Retina (tissue), 1 donor: ENCODE data around the gene FAM117B.
"Not testable (repeated sequence)": the region's sequence is repeated elsewhere in the genome, so short reads cannot be mapped to it uniquely, and the experiment has no call there.

Experiments
- DNase-seq: peaks from one replicate; pipeline ENCODE4 v3.0.0-alpha.2; 2016

The FAM117B gene

DNA sequence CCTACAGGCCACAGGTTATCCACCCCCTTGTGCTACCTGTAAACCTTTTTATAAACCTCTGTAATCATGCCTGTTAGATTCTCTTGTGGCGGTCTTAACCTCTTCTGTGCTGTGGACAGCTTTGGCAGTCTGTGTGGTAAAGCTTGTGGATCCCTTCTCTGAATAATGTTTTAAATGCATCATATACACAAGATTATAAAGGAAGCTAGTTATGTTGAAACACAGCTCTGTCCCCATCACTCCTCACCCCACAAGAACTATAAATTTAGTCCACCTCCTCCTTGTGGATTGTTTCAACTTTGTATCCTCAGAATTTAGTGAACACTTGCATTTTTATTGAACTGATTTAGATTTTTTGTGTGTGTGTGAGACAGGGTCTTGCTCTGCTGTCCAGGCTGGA, 129.1 kb downstream of the FAM117B start:
- no peak for DNase-seq

GRCh38 chr2:202764991-202765390, 130.2 kb downstream of the FAM117B start:
- no peak for DNase-seq

DNA sequence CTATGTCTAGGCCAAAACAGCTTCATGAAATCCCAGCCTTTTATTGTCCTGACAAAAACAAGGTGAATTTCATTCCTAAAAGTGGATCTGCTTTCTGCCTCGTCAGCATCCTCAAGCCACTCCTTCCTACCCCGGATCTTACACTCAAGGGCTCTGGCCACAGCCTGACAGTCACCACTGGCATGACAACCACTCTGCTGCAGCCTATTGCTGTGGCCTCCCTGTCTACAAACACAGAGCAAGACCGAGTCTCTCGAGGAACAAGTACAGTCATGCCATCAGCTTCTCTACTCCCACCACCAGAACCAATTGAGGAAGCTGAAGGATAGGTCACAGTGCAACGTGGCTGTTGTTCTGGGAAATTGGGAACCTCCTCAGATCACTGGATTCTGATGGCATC, 130.7 kb downstream of the FAM117B start:
- DNase-seq, result no peak

- no peak for DNase-seq
Observed at GRCh38 chr2:202768273-202768672, 133.5 kb downstream of the FAM117B start.

DNA sequence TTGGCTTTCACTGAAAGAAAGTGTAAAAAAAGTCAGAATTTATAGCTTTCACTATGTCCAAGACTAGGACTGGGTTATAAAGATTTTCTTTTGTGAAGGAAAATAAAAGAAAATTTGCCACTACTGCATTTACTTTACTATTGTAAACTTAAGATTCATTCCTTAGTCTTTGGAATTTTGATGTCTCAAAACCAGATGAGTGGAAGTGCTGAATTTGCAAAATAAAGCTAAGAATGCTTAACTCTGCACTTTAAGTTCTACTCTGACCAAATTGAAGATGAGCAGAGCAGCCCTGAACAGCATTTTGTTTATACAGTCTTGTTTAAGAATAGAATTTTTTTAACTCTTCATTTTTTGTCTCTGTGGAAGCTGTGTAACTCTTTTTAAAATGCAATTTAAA, 134.4 kb downstream of the FAM117B start:
- no peak for DNase-seq

- DNase-seq, result no peak
Observed at GRCh38 chr2:202771336-202771735, 136.6 kb downstream of the FAM117B start.

GRCh38 chr2:202771741-202772460, 137.1 kb downstream of the FAM117B start:
- DNase-seq, result no peak

DNA sequence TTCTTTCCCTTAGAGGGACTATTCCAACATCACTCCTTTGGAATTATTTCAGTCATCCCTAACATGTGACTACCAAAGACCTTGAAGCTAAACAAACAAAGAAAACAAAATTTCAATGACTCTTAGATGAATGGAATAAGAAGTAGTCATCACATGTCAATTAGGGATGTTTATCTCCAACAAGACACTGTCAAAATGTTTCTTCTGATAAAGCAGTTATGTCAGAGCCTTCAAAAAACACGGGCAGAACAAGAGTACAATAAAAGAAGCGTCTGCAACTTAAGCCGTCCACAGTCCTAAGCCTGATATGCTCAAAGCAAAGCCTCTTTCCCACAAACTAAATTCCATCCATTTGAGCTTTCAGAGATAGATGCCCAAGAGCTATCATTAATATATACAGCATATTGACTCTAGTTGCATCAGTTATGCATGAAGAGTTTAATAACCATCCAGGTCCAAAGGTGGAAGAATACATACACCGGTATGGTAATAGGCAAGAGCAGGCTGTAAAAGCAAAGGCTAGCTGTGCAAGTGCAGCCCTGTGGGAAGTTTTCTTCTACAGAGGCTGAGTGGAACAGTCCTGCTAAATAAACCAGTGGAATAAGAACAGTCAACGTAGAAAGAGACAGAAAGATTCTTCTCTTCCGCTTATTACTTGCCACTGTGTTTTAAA, 138.7 kb downstream of the FAM117B start:
- DNase-seq, result no peak

GRCh38 chr2:202774104-202774503, 139.3 kb downstream of the FAM117B start:
- DNase-seq, result peak; percentile 12

DNA sequence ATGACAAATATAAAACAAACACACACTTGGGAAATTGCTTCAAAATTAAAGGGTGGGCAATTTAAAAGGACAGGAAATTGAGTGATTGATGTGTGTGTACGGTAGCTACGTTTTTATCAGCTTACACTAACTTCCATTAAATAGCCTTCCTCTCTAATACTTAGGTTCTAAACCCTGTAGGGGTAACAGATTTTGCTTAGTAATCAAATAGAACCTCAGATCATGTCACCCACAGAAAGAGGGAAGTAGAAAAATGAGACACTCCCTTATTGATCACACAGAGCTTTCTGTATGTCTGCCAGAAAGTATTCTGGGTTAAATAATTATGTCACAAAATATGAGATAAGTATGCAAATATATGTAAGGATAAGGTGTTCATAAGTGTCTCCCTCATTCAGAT, 143.4 kb downstream of the FAM117B start:
- no peak for DNase-seq

DNA sequence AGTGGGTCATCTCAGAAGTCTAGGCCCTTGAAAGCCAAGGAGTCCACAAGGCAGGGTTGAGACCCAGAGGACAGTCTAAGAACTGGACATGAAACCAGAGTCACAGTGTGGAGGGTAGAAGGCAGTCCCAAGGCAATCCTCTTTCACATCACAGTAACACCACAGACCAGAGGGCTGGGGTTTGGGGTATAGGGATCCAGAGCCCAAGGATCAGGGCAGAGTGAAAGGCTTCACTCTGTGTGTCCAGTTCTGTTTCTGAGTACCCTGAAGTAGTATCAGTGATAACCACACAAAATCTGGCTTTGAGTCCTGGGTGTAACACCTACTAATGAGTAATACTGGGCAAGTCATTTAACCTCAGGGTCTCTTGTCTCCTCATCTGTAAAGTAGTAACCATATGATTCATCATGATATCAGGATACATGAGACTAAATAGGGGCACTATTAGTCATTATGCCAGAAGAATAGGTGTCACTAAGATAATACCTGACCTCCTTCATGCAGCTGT, 145.8 kb downstream of the FAM117B start:
- no peak for DNase-seq

- DNase-seq, result no peak
Observed at GRCh38 chr2:202782940-202783558, 148.3 kb downstream of the FAM117B start.

- no peak for DNase-seq
Observed at GRCh38 chr2:202786842-202787241, 152.1 kb downstream of the FAM117B start.

DNA sequence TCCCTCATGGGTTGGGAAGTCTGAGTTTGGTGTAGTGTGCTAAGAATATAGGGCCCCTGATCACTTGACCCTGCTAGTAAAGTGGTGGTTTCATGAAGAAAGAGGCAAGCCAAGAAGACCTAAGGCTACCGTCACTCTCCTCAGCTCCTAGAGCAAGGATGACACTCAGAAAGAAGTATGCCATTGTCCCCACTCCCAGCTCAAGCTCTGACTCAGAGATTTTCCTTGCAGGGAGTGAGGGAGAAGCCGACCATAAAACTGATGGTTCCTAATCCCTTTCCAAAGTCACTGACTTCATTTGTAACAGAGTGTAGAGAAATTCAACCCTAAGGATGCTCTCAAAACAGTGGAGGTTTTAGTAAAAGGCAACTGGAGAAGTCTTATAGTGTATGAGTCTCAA, 155.9 kb downstream of the FAM117B start:
- DNase-seq, result no peak

DNA sequence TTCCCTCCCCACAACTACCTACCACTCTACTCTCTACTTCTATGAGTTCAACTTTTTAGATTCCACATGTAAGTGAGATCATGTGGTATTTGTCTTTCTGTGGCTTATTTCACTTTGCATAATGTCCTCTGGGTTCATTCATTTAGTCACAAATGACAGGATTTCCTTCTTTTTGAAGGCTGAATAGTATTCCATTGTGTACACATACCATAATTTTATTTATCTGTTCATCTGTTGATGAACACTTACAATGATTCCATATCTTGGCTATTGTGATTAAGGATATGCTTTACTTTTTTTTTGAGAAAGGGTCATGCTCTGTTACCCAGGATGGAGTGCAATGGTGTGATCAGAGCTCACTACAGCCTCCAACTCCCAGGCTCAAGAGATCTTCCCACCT, 163.2 kb downstream of the FAM117B start:
- no peak for DNase-seq

DNA sequence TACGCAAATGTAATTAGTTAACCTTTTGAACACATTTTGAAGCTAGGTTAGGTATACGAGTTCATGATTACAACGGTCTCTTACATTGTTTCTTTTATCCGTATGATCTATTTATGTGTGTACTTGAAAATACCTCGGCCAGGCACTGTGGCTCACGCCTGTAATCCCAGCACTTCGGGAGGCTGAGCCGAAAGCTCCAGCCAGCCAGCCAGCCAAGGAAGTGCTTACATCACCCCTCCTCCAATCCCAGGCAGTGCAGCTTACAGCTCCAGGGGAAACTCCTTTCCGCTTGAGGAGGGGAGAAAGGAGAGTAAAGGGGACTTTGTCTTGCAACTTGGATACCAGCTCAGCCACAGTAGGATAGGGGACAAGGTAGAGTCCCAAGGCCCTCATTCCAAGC, 171.1 kb downstream of the FAM117B start:
- DNase-seq, result not testable (repeated sequence)

DNA sequence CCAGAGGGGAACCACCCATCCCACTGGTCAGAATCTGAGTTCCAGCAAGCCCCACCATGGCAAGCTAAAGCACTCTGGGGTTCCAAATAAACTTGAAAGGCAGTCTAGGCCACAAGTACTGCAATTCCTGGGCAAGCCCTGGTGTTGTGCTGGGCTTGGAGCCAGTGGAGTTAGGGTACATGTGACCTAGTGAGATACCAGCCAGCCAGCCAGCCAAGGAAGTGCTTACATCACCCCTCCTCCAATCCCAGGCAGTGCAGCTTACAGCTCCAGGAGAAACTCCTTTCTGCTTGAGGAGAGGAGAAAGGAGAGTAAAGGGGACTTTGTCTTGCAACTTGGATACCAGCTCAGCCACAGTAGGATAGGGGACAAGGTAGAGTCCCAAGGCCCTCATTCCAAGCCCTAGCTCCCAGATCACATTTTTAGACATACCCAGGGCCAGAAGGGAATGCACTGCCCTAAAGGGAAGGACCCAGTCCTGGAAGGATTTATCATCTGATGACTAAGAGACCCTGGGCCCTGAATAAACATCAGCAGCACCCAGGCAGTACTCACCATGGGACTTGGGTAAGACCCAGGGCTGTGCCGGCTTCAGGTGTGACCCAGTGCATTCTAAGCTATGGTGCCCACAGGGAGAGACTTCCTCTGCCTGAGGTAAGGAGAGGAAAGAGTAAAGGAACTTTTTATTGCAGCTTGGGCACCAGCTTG, 172.8 kb downstream of the FAM117B start:
- not testable (repeated sequence) for DNase-seq

GRCh38 chr2:202808754-202809153, 174.0 kb downstream of the FAM117B start:
- no peak for DNase-seq

DNA sequence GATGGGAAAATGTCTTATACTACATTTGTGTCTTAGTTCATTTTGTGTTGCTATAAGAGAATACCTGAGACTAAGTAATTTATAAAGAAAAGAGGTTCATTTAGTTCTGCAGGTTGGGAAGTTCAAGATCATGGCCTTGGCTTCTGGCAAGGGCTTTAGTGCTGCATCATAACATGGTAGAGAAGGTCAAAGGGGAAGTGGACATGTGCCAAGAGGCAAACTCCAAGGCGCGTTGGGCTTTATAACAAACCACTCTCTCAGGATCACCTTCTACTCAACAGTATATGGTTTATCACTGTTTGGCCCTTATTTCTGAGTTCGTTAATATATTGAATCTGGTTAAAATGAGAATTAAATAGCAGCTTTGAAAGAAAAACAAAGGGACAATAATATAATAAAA, 178.6 kb downstream of the FAM117B start:
- DNase-seq, result no peak

- DNase-seq, result no peak
Observed at GRCh38 chr2:202814226-202814625, 179.5 kb downstream of the FAM117B start.

GRCh38 chr2:202815548-202816360, 181.0 kb downstream of the FAM117B start:
- DNase-seq, result no peak

DNA sequence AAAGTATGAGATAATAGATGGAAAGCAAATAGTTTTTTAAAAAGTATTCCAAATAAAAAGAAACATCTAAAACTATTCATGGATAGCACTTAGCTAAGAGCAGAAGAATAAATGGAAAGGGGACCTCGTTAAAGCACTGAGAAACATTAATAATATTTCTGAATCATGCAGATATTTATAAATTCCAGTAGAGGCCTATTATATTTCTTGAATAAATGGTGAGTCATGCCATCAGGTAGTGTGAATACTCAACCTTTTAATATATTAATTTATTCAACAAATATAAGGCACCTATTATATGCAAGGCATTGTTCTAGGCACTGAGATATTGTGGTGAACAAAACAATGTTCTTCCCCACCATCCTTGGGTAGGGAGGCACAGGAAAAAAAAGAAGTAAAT, 183.0 kb downstream of the FAM117B start:
- DNase-seq, result no peak
